ENCODE data around the gene PVALB.

- no peak for TF ChIP-seq POLR2A (IDR thresholded peaks at IDR 0.05)
- TF ChIP-seq, protein P1, sequence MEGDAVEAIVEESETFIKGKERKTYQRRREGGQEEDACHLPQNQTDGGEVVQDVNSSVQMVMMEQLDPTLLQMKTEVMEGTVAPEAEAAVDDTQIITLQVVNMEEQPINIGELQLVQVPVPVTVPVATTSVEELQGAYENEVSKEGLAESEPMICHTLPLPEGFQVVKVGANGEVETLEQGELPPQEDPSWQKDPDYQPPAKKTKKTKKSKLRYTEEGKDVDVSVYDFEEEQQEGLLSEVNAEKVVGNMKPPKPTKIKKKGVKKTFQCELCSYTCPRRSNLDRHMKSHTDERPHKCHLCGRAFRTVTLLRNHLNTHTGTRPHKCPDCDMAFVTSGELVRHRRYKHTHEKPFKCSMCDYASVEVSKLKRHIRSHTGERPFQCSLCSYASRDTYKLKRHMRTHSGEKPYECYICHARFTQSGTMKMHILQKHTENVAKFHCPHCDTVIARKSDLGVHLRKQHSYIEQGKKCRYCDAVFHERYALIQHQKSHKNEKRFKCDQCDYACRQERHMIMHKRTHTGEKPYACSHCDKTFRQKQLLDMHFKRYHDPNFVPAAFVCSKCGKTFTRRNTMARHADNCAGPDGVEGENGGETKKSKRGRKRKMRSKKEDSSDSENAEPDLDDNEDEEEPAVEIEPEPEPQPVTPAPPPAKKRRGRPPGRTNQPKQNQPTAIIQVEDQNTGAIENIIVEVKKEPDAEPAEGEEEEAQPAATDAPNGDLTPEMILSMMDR (IDR thresholded peaks at IDR 0.05): no peak
Observed at GRCh38 chr22:36775586-36775963, 41.3 kb downstream of the PVALB start.

Measured in adrenal gland (tissue), 5 donors.